Tibial nerve (tissue), 3 donors: ENCODE results near the gene ZC3H15.

Experiments used
- CTCF ChIP-seq, 5 experiments: fragments of 200-600 bp in 3 of 5; fragments of 450-650 bp in 2 of 5; sonication (generic) in 3 of 5; IDR thresholded peaks; one replicate each; pipeline ENCODE4 v1.5.1; 2016 to 2019; ENCODE audit warnings: antibody characterized with exemption in 5 of 5, mild to moderate bottlenecking in 3 of 5, moderate library complexity in 2 of 5
- POLR2A ChIP-seq, 2 donors: fragments of 450-650 bp; IDR thresholded peaks; one replicate each; pipeline ENCODE4 v1.6.1; 2017; ENCODE audit warnings: antibody characterized with exemption in 2 of 2, mild to moderate bottlenecking in 2 of 2, moderate library complexity in 2 of 2

GRCh38 chr2:186518945-186519344, 32.9 kb downstream of the ZC3H15 start:
- no peak for TF ChIP-seq CTCF (IDR thresholded peaks at IDR 0.05)
- TF ChIP-seq POLR2A (IDR thresholded peaks at IDR 0.05), result no peak
